Neural cell (in vitro differentiated cells): ENCODE measurements around the gene RPL9. TPM values are rescaled to one million over a fixed set of nuclear protein-coding genes. Genes with fewer than 3 reads are reported as not detected.
"Not testable (repeated sequence)": the region's sequence is repeated elsewhere in the genome, so short reads cannot be mapped to it uniquely, and the experiment has no call there.

Experiments
- H2AFZ ChIP-seq: fragments of 200-600, 300-800 bp; sonication (generic), shearing (Covaris generic); 2 replicates; pipeline ENCODE4 v1.6.0; 2014; ENCODE audit warnings: low read depth, mild to moderate bottlenecking, antibody characterized with exemption, low read length, moderate library complexity
- H3F3A ChIP-seq: fragments of 200-600 bp; shearing (Covaris generic); 2 replicates; pipeline ENCODE4 v1.6.1; 2016; ENCODE audit warnings: mild to moderate bottlenecking, moderate library complexity, mixed read lengths, antibody characterized with exemption, low read length; ENCODE audit not compliant: insufficient read depth, poor library complexity, severe bottlenecking
- H3K27ac ChIP-seq: fragments of 200-600, 300-800 bp; sonication (generic), shearing (Covaris generic); 2 replicates; pipeline ENCODE4 v1.5.1; 2014; ENCODE audit warnings: mild to moderate bottlenecking, low read length, moderate library complexity
- H3K27me3 ChIP-seq: fragments of 300-800, 200-600 bp; sonication (generic), shearing (Covaris generic); 2 replicates; pipeline ENCODE4 v1.6.0; 2014; ENCODE audit warnings: mild to moderate bottlenecking, low read depth, low read length, moderate library complexity; ENCODE audit not compliant: insufficient read depth
- H3K36me3 ChIP-seq: fragments of 300-800, 200-600 bp; sonication (generic), shearing (Covaris generic); 2 replicates; pipeline ENCODE4 v1.5.1; 2014; ENCODE audit warnings: mild to moderate bottlenecking, antibody characterized with exemption, low read length, moderate library complexity; ENCODE audit not compliant: insufficient read depth
- H3K4me2 ChIP-seq: fragments of 300-800, 200-600 bp; sonication (generic), shearing (Covaris generic); 2 replicates; pipeline ENCODE4 v1.6.0; 2014; ENCODE audit warnings: mild to moderate bottlenecking, low read length
- H3K4me3 ChIP-seq: fragments of 300-800, 200-600 bp; sonication (generic), shearing (Covaris generic); 2 replicates; pipeline ENCODE4 v1.5.1; 2014; ENCODE audit warnings: mild to moderate bottlenecking, low read length, moderate library complexity
- H3K79me2 ChIP-seq: fragments of 200-600 bp; shearing (Covaris generic); replicated peaks from 2 replicates; pipeline ENCODE4 v1.6.0; 2014; ENCODE audit warnings: mild to moderate bottlenecking, low read length, moderate library complexity; ENCODE audit not compliant: insufficient read depth
- H3K9ac ChIP-seq: fragments of 300-800, 200-600 bp; sonication (generic), shearing (Covaris generic); 2 replicates; pipeline ENCODE4 v1.6.1; 2016; ENCODE audit warnings: mild to moderate bottlenecking, low read length, mixed read lengths
- H3K9me2 ChIP-seq: fragments of 200-600 bp; shearing (Covaris generic); 2 replicates; pipeline ENCODE4 v1.6.1; 2016; ENCODE audit warnings: mild to moderate bottlenecking, low read length, mixed read lengths; ENCODE audit not compliant: insufficient read depth
- H3K9me3 ChIP-seq: fragments of 200-600, 300-800 bp; sonication (generic), shearing (Covaris generic); 2 replicates; pipeline ENCODE4 v1.6.1; 2016; ENCODE audit warnings: mild to moderate bottlenecking, mixed run types, low read length, moderate library complexity, mixed read lengths
- H4K20me1 ChIP-seq: fragments of 200-600 bp; shearing (Covaris generic); 2 replicates; pipeline ENCODE4 v1.6.1; 2016; ENCODE audit warnings: mild to moderate bottlenecking, mixed run types; ENCODE audit not compliant: insufficient read depth
- CTCF ChIP-seq: fragments of 450-650 bp; IDR thresholded peaks from 2 replicates; pipeline ENCODE4 v1.5.1; 2014; ENCODE audit warnings: antibody characterized with exemption, mild to moderate bottlenecking, moderate library complexity; ENCODE audit not compliant: poor library complexity, severe bottlenecking
- EP300 ChIP-seq: fragments of 450-650 bp; conservative IDR thresholded peaks from 2 replicates; pipeline ENCODE4 v1.6.1; 2014; ENCODE audit warnings: antibody characterized with exemption, mild to moderate bottlenecking, moderate library complexity; ENCODE audit not compliant: poor library complexity, severe bottlenecking
- EZH2 ChIP-seq: fragments of 200-600, 300-800 bp; shearing (Covaris generic), sonication (generic); IDR thresholded peaks from 2 replicates; pipeline ENCODE4 v1.6.1; 2014; ENCODE audit warnings: antibody characterized with exemption, low read length, borderline replicate concordance, mild to moderate bottlenecking; ENCODE audit not compliant: insufficient read depth, poor library complexity, severe bottlenecking
- MXI1 ChIP-seq: fragments of 450-650 bp; conservative IDR thresholded peaks from 2 replicates; pipeline ENCODE4 v1.6.1; 2014; ENCODE audit warnings: antibody characterized with exemption, mild to moderate bottlenecking; ENCODE audit not compliant: poor library complexity, severe bottlenecking
- POLR2AphosphoS5 ChIP-seq: IDR thresholded peaks from 2 replicates; pipeline ENCODE4 v1.6.1; 2012
- RAD21 ChIP-seq: fragments of 450-650 bp; conservative IDR thresholded peaks from 2 replicates; pipeline ENCODE4 v1.6.1; 2014; ENCODE audit warnings: antibody characterized with exemption, mild to moderate bottlenecking, moderate library complexity
- REST ChIP-seq: IDR thresholded peaks from 2 replicates; pipeline ENCODE4 v1.6.1; 2012; ENCODE audit warnings: borderline replicate concordance
- SMC3 ChIP-seq: fragments of 450-650 bp; conservative IDR thresholded peaks from 2 replicates; pipeline ENCODE4 v1.6.1; 2014; ENCODE audit warnings: antibody characterized with exemption, mild to moderate bottlenecking, moderate library complexity; ENCODE audit not compliant: poor library complexity
- TAF1 ChIP-seq: IDR thresholded peaks from 2 replicates; pipeline ENCODE4 v1.6.1; 2012; ENCODE audit warnings: low read depth
- polyA plus RNA-seq: library from polyadenylated mRNA; depleted of rRNA; stranded (reverse); fragments of >200 nt; gene quantifications from 2 replicates; pipeline ENCODE4 v1.2.3, GENCODE V29; 2014

The RPL9 gene
- polyA plus RNA-seq, 1 donor from 2014 or later, result 5,676 TPM

- Histone ChIP-seq H3K27me3 (no peaks in the 10 kb centered on the region), H3K4me3 (no peak overlapping the region), H3K9ac (no peak overlapping the region), H3K27ac (no peak overlapping the region), H3K79me2 (no peaks in the 10 kb centered on the region), H3K9me2 (no peaks in the 10 kb centered on the region), H3K4me2 (no peak overlapping the region), H2AFZ (no peak overlapping the region), H4K20me1 (no peaks in the 10 kb centered on the region), H3K36me3 (peaks cover 3% of the 10 kb centered on the region), H3K9me3 (no peaks in the 10 kb centered on the region), H3F3A (no peaks in the 10 kb centered on the region)
- TF ChIP-seq EP300 (no peak), REST (no peak), POLR2AphosphoS5 (no peak), TAF1 (no peak), CTCF (no peak), SMC3 (no peak), RAD21 (no peak), MXI1 (no peak), EZH2 (no peak)
These were observed 45.8 kb upstream of the RPL9 start for GRCh38 chr4:39504538-39504937.

- H3K9me3 ChIP-seq, H3K9me2 ChIP-seq, H3K36me3 ChIP-seq, H3K4me3 ChIP-seq, H3K27me3 ChIP-seq, H3K79me2 ChIP-seq, H3K9ac ChIP-seq, H3K4me2 ChIP-seq, H3K27ac ChIP-seq, H2AFZ ChIP-seq, H4K20me1 ChIP-seq, H3F3A ChIP-seq: not testable (repeated sequence)
These were observed 43.9 kb upstream of the RPL9 start for GRCh38 chr4:39502664-39503035.

- H3K79me2 ChIP-seq, result no peaks in the 10 kb centered on the region
- no peak overlapping the region for H3K4me2 ChIP-seq
These were observed 43.4 kb upstream of the RPL9 start for GRCh38 chr4:39502019-39502663.

More at GRCh38 chr4:39502019-39502663, 43.4 kb upstream of the RPL9 start:
- no peaks in the 10 kb centered on the region for H3F3A ChIP-seq
- no peaks in the 10 kb centered on the region for H4K20me1 ChIP-seq
- peaks cover 3% of the 10 kb centered on the region for H3K36me3 ChIP-seq
- H3K27ac ChIP-seq, result no peak overlapping the region
- H3K9me2 ChIP-seq, result no peaks in the 10 kb centered on the region
- TF ChIP-seq EZH2, result no peak
- TF ChIP-seq EP300, result no peak
- TF ChIP-seq MXI1, result no peak
- no peak for TF ChIP-seq CTCF
- no peak for TF ChIP-seq RAD21
- no peak for TF ChIP-seq REST
- no peak for TF ChIP-seq TAF1
- TF ChIP-seq SMC3, result no peak
- no peak for TF ChIP-seq POLR2AphosphoS5
- no peak overlapping the region for H3K9ac ChIP-seq
- no peaks in the 10 kb centered on the region for H3K27me3 ChIP-seq
- H3K4me3 ChIP-seq, result no peak overlapping the region
- H2AFZ ChIP-seq, result no peak overlapping the region
- H3K9me3 ChIP-seq, result no peaks in the 10 kb centered on the region
